HepG2 (cell line): ENCODE data around the gene RRP12.

Experiments
- FOXP1 ChIP-seq, 2 experiments: fragments of 450-650 bp in 1 of 2; IDR thresholded peaks; 2 replicates each; pipeline ENCODE4 v1.6.1; 2017 to 2018; ENCODE audit warnings: antibody characterized with exemption in 1 of 2
- POLR2AphosphoS5 ChIP-seq: IDR thresholded peaks from 2 replicates; pipeline ENCODE4 v1.6.1; 2012; ENCODE audit warnings: low read depth, low read length
- ZBTB7A ChIP-seq: sonication (generic); formaldehyde crosslinking; IDR thresholded peaks from 2 replicates; pipeline ENCODE4 v1.8.0; 2022; ENCODE audit warnings: mild to moderate bottlenecking, missing genetic modification reagents
- ZNF383 ChIP-seq: sonication (generic); formaldehyde crosslinking; IDR thresholded peaks from 2 replicates; pipeline ENCODE4 v1.4.0; 2020; ENCODE audit warnings: missing genetic modification reagents, mild to moderate bottlenecking, borderline replicate concordance
- ZNF430 ChIP-seq: sonication (generic); formaldehyde crosslinking; IDR thresholded peaks from 2 replicates; pipeline ENCODE4 v1.9.0; 2021; ENCODE audit warnings: mild to moderate bottlenecking, missing genetic modification reagents
- ZNF614 ChIP-seq: IDR thresholded peaks from 2 replicates; pipeline ENCODE4 v1.6.1; 2018; ENCODE audit warnings: missing biosample characterization, missing genetic modification reagents, inconsistent platforms, borderline replicate concordance
- TF ChIP-seq, protein P1 (sequence below): sonication (generic); formaldehyde crosslinking; IDR thresholded peaks from 2 replicates; pipeline ENCODE4 v1.5.0; 2020; ENCODE audit warnings: mild to moderate bottlenecking, missing genetic modification reagents, moderate library complexity
- TF ChIP-seq, protein P2 (sequence below): sonication (generic); formaldehyde crosslinking; IDR thresholded peaks from 2 replicates; pipeline ENCODE4 v1.4.0; 2020; ENCODE audit warnings: missing genetic modification reagents, borderline replicate concordance

DNA sequence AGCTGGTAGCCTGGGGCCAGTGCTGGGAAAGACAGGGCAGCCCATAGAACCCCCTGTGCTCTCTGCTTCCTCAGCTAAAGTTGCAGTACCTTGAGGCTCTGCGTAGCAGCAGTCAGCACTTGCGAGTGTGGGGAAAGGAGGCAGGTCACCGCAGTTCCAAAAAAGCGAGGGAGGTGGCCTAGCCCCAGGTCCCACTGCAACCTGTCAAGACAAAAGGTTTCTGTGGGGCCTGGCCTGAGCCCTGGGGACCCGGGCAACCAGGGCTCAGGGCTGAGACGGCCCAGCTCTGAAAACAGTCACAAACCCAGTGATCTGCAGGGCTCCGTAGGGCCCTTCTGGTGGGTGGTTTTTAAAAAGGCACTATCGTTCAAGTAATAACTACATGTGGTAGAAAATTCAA lies 19.5 kb downstream of the RRP12 start:
- TF ChIP-seq FOXP1 (IDR thresholded peaks at IDR 0.05) (no peak), FOXP1 (CRISPR knock-in tag; IDR thresholded peaks at IDR 0.05) (no peak), ZNF430 (CRISPR knock-in tag) (no peak), POLR2AphosphoS5 (no peak), ZBTB7A (CRISPR knock-in tag) (no peak), ZNF614 (no peak), ZNF383 (CRISPR knock-in tag) (no peak)
- TF ChIP-seq, protein P1, sequence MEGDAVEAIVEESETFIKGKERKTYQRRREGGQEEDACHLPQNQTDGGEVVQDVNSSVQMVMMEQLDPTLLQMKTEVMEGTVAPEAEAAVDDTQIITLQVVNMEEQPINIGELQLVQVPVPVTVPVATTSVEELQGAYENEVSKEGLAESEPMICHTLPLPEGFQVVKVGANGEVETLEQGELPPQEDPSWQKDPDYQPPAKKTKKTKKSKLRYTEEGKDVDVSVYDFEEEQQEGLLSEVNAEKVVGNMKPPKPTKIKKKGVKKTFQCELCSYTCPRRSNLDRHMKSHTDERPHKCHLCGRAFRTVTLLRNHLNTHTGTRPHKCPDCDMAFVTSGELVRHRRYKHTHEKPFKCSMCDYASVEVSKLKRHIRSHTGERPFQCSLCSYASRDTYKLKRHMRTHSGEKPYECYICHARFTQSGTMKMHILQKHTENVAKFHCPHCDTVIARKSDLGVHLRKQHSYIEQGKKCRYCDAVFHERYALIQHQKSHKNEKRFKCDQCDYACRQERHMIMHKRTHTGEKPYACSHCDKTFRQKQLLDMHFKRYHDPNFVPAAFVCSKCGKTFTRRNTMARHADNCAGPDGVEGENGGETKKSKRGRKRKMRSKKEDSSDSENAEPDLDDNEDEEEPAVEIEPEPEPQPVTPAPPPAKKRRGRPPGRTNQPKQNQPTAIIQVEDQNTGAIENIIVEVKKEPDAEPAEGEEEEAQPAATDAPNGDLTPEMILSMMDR: no peak
- TF ChIP-seq, protein P2, sequence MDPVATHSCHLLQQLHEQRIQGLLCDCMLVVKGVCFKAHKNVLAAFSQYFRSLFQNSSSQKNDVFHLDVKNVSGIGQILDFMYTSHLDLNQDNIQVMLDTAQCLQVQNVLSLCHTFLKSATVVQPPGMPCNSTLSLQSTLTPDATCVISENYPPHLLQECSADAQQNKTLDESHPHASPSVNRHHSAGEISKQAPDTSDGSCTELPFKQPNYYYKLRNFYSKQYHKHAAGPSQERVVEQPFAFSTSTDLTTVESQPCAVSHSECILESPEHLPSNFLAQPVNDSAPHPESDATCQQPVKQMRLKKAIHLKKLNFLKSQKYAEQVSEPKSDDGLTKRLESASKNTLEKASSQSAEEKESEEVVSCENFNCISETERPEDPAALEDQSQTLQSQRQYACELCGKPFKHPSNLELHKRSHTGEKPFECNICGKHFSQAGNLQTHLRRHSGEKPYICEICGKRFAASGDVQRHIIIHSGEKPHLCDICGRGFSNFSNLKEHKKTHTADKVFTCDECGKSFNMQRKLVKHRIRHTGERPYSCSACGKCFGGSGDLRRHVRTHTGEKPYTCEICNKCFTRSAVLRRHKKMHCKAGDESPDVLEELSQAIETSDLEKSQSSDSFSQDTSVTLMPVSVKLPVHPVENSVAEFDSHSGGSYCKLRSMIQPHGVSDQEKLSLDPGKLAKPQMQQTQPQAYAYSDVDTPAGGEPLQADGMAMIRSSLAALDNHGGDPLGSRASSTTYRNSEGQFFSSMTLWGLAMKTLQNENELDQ: no peak
